Measurements from ENCODE around the gene CDCP2.
"Not testable (repeated sequence)": the region's sequence is repeated elsewhere in the genome, so short reads cannot be mapped to it uniquely, and the experiment has no call there.

Gene CDCP2

GRCh38 chr1:54167422-54168139 lies 14.8 kb upstream of the CDCP2 start:
- no peak for DNase-seq

DNA sequence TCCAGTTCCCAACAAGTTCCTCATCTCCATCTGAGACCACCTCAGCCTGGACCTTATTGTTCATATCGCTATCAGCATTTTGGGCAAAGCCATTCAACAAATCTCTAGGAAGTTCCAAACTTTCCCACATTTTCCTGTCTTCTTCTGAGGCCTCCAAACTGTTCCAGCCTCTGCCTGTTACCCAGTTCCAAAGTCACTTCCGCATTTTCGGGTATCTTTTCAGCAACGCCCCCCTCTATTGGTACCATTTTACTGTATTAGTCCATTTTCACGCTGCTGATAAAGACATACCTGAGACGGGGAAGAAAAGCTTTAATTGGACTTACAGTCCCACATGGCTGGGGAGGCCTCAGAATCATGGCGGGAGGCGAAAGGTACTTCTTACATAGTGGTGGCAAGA lies 13.6 kb upstream of the CDCP2 start:
- not testable (repeated sequence) for DNase-seq

GRCh38 chr1:54165146-54165545 lies 12.3 kb upstream of the CDCP2 start:
- no peak for DNase-seq

DNA sequence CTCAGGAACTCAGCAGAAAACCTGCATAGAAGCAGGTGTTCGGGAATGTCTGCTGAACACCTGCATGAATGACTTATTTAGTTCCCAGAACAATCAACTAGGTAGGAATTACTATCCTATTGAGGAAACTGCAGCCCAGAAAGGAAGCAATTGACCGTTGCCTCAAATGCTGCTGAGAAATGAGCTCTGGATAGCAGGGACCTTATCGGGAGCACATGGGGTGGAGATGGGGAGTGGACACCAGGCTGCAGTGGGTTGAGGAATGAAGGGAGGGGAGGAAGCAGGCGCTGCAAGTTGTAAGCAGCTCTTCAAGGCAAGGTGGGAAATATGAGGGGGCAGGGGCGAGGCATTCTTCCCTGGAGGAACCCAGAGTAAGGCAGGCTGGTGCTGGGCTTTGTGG lies 10.8 kb upstream of the CDCP2 start:
- no peak for DNase-seq

DNA sequence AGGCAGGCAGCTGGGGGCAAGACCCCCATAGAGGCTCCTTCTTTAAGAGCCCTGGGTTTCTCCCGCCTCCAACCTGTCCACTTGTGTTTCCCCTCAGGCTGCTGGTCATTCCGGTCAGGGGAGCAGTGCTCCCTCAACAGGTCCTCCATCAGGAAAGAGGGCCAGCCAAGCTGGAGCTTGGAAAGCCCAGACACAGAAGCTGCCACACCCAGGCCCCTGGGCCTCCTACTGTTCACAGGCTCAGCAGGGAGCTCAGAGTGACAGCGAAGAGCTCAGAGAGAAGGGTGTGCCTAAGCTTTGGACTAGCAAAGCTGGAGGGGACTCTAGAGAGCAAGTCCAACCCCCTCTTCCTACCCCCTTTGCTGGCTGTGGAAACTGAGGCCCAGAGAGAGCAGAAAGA lies 10.3 kb upstream of the CDCP2 start:
- DNase-seq = no peak

DNA sequence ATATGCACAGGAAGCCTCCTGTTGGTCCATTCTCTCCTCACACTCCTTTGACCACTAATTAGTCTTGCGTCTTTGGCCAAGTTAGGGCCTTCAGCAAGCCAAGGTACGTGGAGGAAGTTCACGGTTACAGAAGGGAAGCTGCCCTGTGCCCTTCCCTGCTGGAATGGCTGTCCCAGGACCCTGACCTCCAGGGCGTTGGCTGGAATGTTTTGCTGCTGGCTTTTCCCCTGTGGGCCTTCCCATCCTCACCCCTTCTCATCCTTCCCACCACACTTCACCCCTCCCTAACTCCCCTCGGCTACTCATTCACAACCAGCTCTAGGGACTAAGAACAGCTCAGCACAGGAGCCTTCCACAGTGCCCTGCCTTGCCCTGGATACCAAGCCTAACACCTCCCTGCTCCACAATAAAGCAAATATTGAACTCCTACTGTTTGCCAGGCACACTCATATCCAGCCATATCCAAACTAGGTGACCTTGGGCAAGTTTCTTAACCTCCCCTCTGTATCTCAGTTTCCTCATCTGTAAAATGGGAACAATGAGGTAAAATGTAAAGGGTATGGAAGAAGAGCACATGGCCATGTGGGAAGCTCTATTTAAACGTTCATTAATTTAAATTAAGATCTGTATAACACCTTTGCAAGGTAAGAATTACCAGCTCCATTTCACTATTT lies 8.8 kb upstream of the CDCP2 start:
- DNase-seq = no peak

- DNase-seq = no peak
Observed at GRCh38 chr1:54160351-54160750, 7.6 kb upstream of the CDCP2 start.

GRCh38 chr1:54159733-54160316 lies 7.0 kb upstream of the CDCP2 start:
- DNase-seq = no peak

- no peak for DNase-seq
Observed at GRCh38 chr1:54158071-54158470, 5.3 kb upstream of the CDCP2 start.

DNA sequence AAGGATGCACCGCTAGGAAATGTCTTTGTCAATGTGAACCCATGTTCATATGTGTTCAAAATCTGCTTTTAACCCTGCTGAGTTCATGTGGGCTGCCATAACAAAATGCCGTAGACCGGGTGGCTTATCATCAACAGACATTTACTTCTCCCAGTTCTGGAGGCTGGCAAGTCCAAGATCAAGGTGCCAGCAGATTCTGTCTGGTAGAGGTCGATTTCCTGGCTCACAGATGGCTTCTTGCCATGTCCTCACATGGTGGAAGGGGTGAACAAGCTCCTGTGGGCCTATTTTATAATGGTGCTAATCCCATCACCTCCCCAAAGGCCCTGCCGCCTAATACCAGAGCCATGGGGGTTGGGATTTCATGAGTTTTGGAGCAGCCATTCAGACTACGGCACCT lies 4.6 kb upstream of the CDCP2 start:
- DNase-seq = no peak

DNA sequence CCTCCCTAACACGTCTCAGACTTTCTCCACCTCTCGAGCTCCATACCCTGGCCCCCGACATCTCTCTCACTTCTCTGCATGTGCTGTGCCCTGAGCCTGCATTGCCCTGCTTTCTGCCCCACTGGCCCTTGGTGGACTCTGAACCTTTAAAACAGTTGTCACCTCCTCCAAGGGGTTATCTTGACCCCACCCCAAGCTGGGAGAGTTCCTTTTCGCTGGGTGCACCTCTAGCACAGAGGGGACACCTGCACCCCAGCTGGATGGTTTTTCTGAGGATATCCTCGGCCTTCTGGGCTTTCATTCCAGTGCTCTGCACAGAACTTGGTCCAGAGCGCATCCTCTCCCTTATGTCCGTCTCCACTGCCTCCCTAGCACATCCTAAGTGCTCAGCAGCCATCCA lies 4.2 kb upstream of the CDCP2 start:
- DNase-seq = no peak

DNA sequence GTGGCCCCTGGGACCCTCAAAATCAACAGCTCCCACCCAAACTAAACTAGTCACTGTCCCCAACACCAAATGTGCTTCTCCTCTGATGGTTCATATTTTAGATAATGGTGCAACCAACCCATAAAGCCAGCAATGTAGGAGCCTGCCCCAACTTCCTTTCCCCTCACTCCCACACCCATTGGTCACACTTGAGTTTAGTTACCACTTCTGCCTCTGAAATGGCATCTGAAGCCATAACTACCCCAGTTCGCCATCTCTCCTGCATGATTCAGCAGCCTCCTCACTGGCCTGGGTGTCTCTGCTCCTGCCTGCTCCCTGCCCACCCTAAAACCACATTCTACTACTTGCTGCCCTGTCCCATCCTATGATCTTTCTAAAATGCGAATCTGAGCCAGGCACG lies 3.4 kb upstream of the CDCP2 start:
- DNase-seq = no peak

DNA sequence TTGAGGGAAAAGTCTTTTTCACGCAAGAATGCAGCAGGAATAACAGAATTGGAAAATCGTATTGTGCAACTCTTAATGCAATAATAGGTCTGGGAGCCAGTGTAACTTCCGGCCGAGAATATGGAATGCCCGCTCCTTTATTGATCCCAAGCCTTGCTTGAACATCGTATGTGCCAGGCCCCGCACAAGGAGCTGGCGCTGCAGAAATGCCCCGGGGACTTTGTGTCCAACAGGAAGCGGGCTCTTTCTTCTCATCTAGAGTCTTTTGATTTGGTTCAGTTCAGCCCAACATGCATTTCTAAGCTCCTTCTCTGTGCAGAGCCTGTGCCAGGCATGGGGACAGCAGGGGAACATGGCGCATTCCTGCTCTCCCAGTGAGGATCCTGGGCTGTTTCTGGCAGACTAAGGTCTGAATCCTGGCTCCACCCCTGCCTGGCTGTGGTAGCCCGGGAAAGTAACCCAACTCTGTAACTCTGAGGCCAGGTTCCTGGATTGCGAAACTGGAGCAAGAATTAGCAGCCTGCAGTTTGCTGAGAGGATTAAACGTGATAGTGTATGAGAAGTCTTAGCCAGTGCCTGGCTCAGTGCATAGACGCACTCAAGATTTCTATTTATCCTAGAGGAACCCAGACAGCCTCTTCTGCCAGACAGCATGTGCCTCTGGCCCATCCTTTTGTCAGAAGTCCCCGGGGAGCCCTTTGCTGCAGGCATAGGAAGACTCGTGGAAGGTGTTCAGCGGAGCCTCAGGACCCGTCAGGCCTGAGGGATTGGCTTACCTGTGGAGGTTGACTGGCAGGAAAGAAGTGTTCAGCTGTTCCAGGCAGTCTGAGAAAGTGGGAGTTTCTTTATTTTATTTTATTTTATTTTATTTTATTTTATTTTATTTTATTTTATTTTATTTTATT lies 987 bp upstream of the CDCP2 start:
- no peak for DNase-seq

- no peak for DNase-seq
Observed at GRCh38 chr1:54151013-54151412, 1.8 kb downstream of the CDCP2 start.

DNA sequence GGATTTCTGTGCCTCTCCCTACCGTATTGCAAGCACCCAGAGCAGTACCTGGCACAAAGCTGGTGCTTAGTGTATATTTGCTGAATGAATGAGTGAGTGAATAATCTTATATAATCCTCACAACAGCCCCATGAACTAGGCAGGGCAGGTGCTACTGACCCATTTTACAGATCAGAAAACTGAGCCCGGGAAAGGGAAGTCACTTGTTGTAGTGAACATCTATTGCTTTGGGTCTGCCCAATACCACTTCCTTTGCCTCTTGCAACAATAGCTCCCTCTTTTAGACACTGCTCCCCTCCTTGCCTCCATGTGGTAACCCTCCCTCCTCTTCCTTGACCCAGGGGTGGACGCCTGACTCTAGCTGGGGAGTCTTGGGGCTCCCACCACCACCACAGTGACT lies 3.1 kb downstream of the CDCP2 start:
- DNase-seq = no peak

GRCh38 chr1:54144366-54144765 lies 8.4 kb downstream of the CDCP2 start:
- no peak for DNase-seq

DNA sequence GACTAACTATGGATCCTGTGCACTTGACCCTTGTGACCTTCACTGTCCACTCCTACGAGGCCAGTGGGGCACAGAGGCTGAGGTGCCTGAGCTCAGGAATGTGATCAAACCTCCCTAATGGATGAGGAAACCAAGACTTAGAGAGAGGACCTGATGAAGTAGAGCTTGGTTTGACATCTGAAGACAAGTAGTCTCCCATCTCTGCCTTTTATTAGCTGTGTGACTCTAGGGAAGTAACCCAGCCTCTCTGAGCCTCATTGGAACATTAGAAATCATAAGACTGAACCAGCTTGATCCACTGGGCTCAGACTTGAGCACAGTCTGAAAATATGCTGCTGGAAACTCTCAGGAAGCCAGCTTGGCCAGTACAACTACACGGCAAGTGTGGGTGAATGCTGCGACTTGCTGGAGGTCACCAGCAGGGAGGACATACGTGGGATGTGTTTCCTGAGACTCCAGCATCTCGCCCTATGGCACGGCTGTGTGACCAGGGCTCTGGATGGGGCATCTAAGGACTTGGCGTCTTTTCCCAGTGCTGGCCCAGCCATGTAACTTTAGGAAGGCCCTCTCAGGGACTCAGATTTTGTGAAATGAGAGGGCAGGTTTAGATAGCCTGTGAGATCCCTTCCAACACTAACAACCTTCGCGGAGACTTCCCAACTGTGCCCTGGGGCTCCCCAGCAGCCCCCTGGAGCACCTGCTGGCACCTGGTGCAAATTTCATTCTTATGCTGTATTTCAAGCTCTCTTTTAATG lies 10.5 kb downstream of the CDCP2 start:
- no peak for DNase-seq

- no peak for DNase-seq
Observed at GRCh38 chr1:54139711-54140110, 13.1 kb downstream of the CDCP2 start.

GRCh38 chr1:54138994-54139393 lies 13.8 kb downstream of the CDCP2 start:
- no peak for DNase-seq

DNA sequence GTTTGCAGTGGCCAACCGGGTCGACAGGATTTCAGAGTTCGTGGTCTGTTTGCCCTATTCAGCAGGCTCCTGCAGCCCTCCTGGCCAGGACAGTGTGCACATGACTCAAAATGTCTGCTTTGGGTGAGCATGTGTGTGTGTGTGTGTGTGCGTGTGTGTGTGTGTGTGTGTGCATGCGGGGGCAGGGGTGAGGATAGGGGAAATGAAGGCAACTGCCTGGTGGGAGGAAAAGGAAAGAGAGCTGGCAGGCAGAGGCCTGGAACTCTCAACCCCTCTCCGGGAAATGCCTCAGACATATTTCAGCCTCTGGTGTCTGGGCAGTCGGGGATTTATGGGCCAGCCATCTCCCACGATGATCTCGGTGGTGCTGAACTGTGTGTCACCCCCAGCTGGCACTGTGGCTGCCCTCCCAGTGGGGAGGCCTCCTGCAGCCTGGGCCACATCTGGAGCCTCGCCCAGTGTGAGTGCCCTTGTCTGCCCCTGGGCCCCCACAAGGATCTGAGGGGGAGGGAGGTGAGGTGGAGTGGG lies 15.2 kb downstream of the CDCP2 start:
- no peak for DNase-seq

GRCh38 chr1:54136963-54137533 lies 15.8 kb downstream of the CDCP2 start:
- DNase-seq = no peak

- DNase-seq = no peak
Observed at GRCh38 chr1:54136269-54136896, 16.4 kb downstream of the CDCP2 start.
